ENCODE data around the gene PRDM16. TPM values are rescaled to one million over a fixed set of nuclear protein-coding genes. Genes with fewer than 3 reads are reported as not detected.
"Not testable (repeated sequence)": the region's sequence is repeated elsewhere in the genome, so short reads cannot be mapped to it uniquely, and the experiment has no call there.

PRDM16 gene
- total and polyA plus RNA-seq, 2 of the 4 experiments (the other 2 are of a cell fraction): 0.02 TPM; not detected in 1

- CTCF ChIA-PET: no interaction called here
- WGBS, 2 experiments (ENCODE audit: extremely low coverage in 2 of 2, insufficient read length in 1 of 2): 54% methylated on average over 6 of the region's 21 CpGs; no CpG with 5 or more reads in 1 of the 2 experiments
These were observed 95.7 kb downstream of the PRDM16 start for GRCh38 chr1:3164671-3165070.

GRCh38 chr1:3165189-3165588 is 96.2 kb downstream of the PRDM16 start:
- H2BK5ac ChIP-seq (ENCODE audit: low read depth, low read length, poor library complexity, severe bottlenecking); H2BK15ac ChIP-seq (ENCODE audit: low read depth, low read length); H3K9ac ChIP-seq (ENCODE audit: low read depth, low read length); H2AK5ac ChIP-seq (ENCODE audit: low read depth, low read length); H2BK120ac ChIP-seq (ENCODE audit: low read depth, low read length); H4K91ac ChIP-seq (ENCODE audit: insufficient read depth, low read depth, low read length); in situ Hi-C loops (cut with MboI; ENCODE audit: low sequenced_read_pairs); H2AK9ac ChIP-seq (replicated peaks; ENCODE audit: low read depth, low read length, poor library complexity); H4K20me1 ChIP-seq (ENCODE audit: insufficient read depth, low read length); DNase-seq; H2BK20ac ChIP-seq (ENCODE audit: low read depth, low read length); H3K14ac ChIP-seq (replicated peaks; ENCODE audit: low read depth, low read length); BruUV-seq (replicated peaks); POLR2A ChIA-PET (ENCODE audit: unreplicated experiment); dilution Hi-C loops (cut with HindIII; ENCODE audit: low sequenced_read_pairs, unreplicated experiment); H3K4me3 ChIP-seq (ENCODE audit: insufficient read depth, low read depth, low read length); H2AFZ ChIP-seq (replicated peaks; ENCODE audit: low read length, poor library complexity); H3K23ac ChIP-seq (ENCODE audit: low read depth, low read length); intact Hi-C loops (cut with micrococcal nuclease); ATAC-seq (ENCODE audit: low read depth); H3K4me1 ChIP-seq (ENCODE audit: control insufficient read depth, insufficient read depth, low read length); H4K8ac ChIP-seq (ENCODE audit: low read depth in 2 of 2, low read length in 2 of 2); H3K27ac ChIP-seq (ENCODE audit: insufficient read depth, low read length); H3K56ac ChIP-seq (ENCODE audit: extremely low read depth, insufficient read depth, low read length); H3K27me3 ChIP-seq (ENCODE audit: control insufficient read depth, insufficient read depth, low read length); H3K79me1 ChIP-seq (ENCODE audit: low read depth in 1 of 2, low read length in 2 of 2); H3K4ac ChIP-seq (ENCODE audit: low read depth, low read length); H3K36me3 ChIP-seq (ENCODE audit: control insufficient read depth, insufficient read depth, low read length); H4K5ac ChIP-seq (ENCODE audit: low read depth, low read length); H3K9me1 ChIP-seq (ENCODE audit: insufficient read depth, low read length); H3K18ac ChIP-seq (ENCODE audit: low read depth, low read length); CTCF ChIA-PET; H3K4me2 ChIP-seq (ENCODE audit: low read depth, low read length): not testable (repeated sequence)
- WGBS, 2 experiments (ENCODE audit: extremely low coverage in 2 of 2, insufficient read length in 1 of 2): 71% methylated on average over 1 of the region's 1 CpG; no CpG with 5 or more reads in 1 of the 2 experiments
- H3K9me3 ChIP-seq (ENCODE audit: control insufficient read depth, insufficient read depth, low read length): peaks cover 19% of the 10 kb centered on the region

More at GRCh38 chr1:3164671-3165070, 95.7 kb downstream of the PRDM16 start:
- no peak overlapping the region for H3K4ac ChIP-seq (ENCODE audit: low read depth, low read length)
- no peak overlapping the region for H3K9ac ChIP-seq (ENCODE audit: low read depth, low read length)
- POLR2A ChIA-PET (ENCODE audit: unreplicated experiment): no interaction called here
- no peak overlapping the region for H2BK5ac ChIP-seq (ENCODE audit: low read depth, low read length, poor library complexity, severe bottlenecking)
- H4K5ac ChIP-seq (ENCODE audit: low read depth, low read length): no peak overlapping the region
- no peak overlapping the region for H3K27ac ChIP-seq (ENCODE audit: insufficient read depth, low read length)
- TF ChIP-seq ELK1 (IDR thresholded peaks at IDR 0.05; ENCODE audit: borderline replicate concordance, low read depth, low read length): no peak
- H2BK15ac ChIP-seq (ENCODE audit: low read depth, low read length): no peak overlapping the region
- BruUV-seq (replicated peaks): no TSS peak
- no peak overlapping the region for H3K18ac ChIP-seq (ENCODE audit: low read depth, low read length)
- H3K4me3 ChIP-seq (ENCODE audit: insufficient read depth, low read depth, low read length): no peak overlapping the region
- no peak overlapping the region for H2BK120ac ChIP-seq (ENCODE audit: low read depth, low read length)
- no peaks in the 10 kb centered on the region for H3K4me1 ChIP-seq (ENCODE audit: control insufficient read depth, insufficient read depth, low read length)
- intact Hi-C loops (cut with micrococcal nuclease) (no loop called here), dilution Hi-C loops (cut with HindIII; ENCODE audit: low sequenced_read_pairs, unreplicated experiment) (no loop called here), in situ Hi-C loops (cut with MboI; ENCODE audit: low sequenced_read_pairs) (no loop called here)
- H2AK9ac ChIP-seq (replicated peaks; ENCODE audit: low read depth, low read length, poor library complexity): no peak overlapping the region
- H3K56ac ChIP-seq (ENCODE audit: extremely low read depth, insufficient read depth, low read length): no peak overlapping the region
- no peak overlapping the region for H2AK5ac ChIP-seq (ENCODE audit: low read depth, low read length)
- DNase-seq: no peak
- H3K23ac ChIP-seq (ENCODE audit: low read depth, low read length): no peak overlapping the region
- H4K8ac ChIP-seq (ENCODE audit: low read depth in 2 of 2, low read length in 2 of 2): no peak overlapping the region
- no peak overlapping the region for H3K14ac ChIP-seq (replicated peaks; ENCODE audit: low read depth, low read length)
- H4K91ac ChIP-seq (ENCODE audit: insufficient read depth, low read depth, low read length): no peak overlapping the region
- no peaks in the 10 kb centered on the region for H3K27me3 ChIP-seq (ENCODE audit: control insufficient read depth, insufficient read depth, low read length)
- H3K4me2 ChIP-seq (ENCODE audit: low read depth, low read length): no peak overlapping the region
- ATAC-seq (ENCODE audit: low read depth): no peak
- H2AFZ ChIP-seq (replicated peaks; ENCODE audit: low read length, poor library complexity): no peak overlapping the region
- H3K9me3 ChIP-seq (ENCODE audit: control insufficient read depth, insufficient read depth, low read length): peaks cover 19% of the 10 kb centered on the region
- H4K20me1 ChIP-seq (ENCODE audit: insufficient read depth, low read length): no peaks in the 10 kb centered on the region
- no peaks in the 10 kb centered on the region for H3K9me1 ChIP-seq (ENCODE audit: insufficient read depth, low read length)
- no peak overlapping the region for H2BK20ac ChIP-seq (ENCODE audit: low read depth, low read length)
- no peaks in the 10 kb centered on the region for H3K79me1 ChIP-seq (ENCODE audit: low read depth in 1 of 2, low read length in 2 of 2)
- no peaks in the 10 kb centered on the region for H3K36me3 ChIP-seq (ENCODE audit: control insufficient read depth, insufficient read depth, low read length)
